ENCODE data around the gene BHLHE40. TPM values are rescaled to one million over a fixed set of nuclear protein-coding genes. Genes with fewer than 3 reads are reported as not detected.

BHLHE40 gene
- total and polyA plus RNA-seq, 10 of the 15 experiments (the other 5 are each of a cell fraction or from before 2014, with no cell fraction given): 25.2 to 106 (median 51.4) TPM

DNA sequence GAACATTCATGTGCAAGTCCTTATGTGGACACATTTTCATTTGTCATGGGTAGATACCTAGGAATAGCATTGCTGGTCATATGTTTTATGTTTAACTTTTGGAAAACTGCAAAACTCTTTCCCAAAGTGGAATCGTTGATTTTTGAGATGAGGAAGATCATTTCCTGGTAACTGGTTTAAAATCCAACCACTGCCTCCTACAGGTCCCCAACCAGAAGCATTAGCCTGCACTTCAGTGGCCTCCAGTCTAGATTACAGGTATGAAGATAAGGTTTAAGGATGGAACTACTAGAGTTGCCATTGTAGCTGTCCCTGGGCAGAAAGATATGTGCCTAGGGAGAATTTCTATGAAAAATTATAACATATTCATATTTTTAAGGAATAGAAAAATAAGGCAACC lies 48.7 kb upstream of the BHLHE40 start:
- intact Hi-C loops (cut with micrococcal nuclease; ENCODE audit: unreplicated experiment): no loop called here
- CTCF ChIA-PET: no interaction called here

More for the DNA sequence above, 48.7 kb upstream of the BHLHE40 start:
- ChIA-PET SMC1A (ENCODE audit: uncharacterized antibody, unreplicated experiment) (interaction anchor here (0.9 to 1.7 kb wide), 3 partner anchors 46 to 58 kb away, joined by 3 to 5 read pairs (median 3); no protein-coding TSS in a partner anchor), POLR2A (no interaction called here), RAD21 (ENCODE audit: unreplicated experiment) (interaction anchor here (0.7 kb wide), 1 partner anchor 45 kb away, joined by 3 read pairs; no protein-coding TSS in a partner anchor)
- H3K27ac ChIP-seq (ENCODE audit: control insufficient read depth, insufficient read depth): no peak overlapping the region
- no peaks in the 10 kb centered on the region for H4K20me1 ChIP-seq (ENCODE audit: control insufficient read depth, insufficient read depth)
- WGBS (ENCODE audit: insufficient coverage, insufficient replicate concordance, low lambda C conversion rate, missing lambda C conversion rate): 8% methylated on average over 1 of the region's 1 CpG
- TF ChIP-seq, protein P1, sequence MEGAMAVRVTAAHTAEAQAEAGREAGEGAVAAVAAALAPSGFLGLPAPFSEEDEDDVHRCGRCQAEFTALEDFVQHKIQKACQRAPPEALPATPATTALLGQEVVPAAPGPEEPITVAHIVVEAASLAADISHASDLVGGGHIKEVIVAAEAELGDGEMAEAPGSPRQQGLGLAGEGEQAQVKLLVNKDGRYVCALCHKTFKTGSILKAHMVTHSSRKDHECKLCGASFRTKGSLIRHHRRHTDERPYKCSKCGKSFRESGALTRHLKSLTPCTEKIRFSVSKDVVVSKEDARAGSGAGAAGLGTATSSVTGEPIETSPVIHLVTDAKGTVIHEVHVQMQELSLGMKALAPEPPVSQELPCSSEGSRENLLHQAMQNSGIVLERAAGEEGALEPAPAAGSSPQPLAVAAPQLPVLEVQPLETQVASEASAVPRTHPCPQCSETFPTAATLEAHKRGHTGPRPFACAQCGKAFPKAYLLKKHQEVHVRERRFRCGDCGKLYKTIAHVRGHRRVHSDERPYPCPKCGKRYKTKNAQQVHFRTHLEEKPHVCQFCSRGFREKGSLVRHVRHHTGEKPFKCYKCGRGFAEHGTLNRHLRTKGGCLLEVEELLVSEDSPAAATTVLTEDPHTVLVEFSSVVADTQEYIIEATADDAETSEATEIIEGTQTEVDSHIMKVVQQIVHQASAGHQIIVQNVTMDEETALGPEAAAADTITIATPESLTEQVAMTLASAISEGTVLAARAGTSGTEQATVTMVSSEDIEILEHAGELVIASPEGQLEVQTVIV (IDR thresholded peaks at IDR 0.05; ENCODE audit: borderline replicate concordance, partially characterized antibody): no peak
- TF ChIP-seq MEF2B (IDR thresholded peaks at IDR 0.05; ENCODE audit: partially characterized antibody, poor library complexity, severe bottlenecking) (no peak), KLF5 (IDR thresholded peaks at IDR 0.05; ENCODE audit: partially characterized antibody) (no peak), MTA3 (IDR thresholded peaks at IDR 0.05; ENCODE audit: borderline replicate concordance, low read length) (no peak), RFX5 (IDR thresholded peaks at IDR 0.05; ENCODE audit: low read depth, low read length) (no peak), BCL11A (IDR thresholded peaks at IDR 0.05; ENCODE audit: low read depth, low read length) (no peak), TARDBP (IDR thresholded peaks at IDR 0.05; ENCODE audit: borderline replicate concordance) (no peak), SIN3A (IDR thresholded peaks at IDR 0.05; ENCODE audit: low read depth, low read length) (no peak), NR2F1 (conservative IDR thresholded peaks at IDR 0.05) (no peak), RELA (IDR thresholded peaks at IDR 0.05; ENCODE audit: borderline replicate concordance, partially characterized antibody) (no peak), GABPA (IDR thresholded peaks at IDR 0.05; ENCODE audit: low read depth) (no peak), CHD1 (IDR thresholded peaks at IDR 0.05; ENCODE audit: low read depth, low read length) (no peak)
- TF ChIP-seq, protein P2, sequence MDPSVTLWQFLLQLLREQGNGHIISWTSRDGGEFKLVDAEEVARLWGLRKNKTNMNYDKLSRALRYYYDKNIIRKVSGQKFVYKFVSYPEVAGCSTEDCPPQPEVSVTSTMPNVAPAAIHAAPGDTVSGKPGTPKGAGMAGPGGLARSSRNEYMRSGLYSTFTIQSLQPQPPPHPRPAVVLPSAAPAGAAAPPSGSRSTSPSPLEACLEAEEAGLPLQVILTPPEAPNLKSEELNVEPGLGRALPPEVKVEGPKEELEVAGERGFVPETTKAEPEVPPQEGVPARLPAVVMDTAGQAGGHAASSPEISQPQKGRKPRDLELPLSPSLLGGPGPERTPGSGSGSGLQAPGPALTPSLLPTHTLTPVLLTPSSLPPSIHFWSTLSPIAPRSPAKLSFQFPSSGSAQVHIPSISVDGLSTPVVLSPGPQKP (IDR thresholded peaks at IDR 0.05; ENCODE audit: low read depth, low read length): no peak
- FAIRE-seq (no peak), DNase-seq (ENCODE audit: low read depth, low spot score) (no peak), ATAC-seq (no peak)
- no peak overlapping the region for H3K9ac ChIP-seq (ENCODE audit: control insufficient read depth, insufficient read depth, low read length)
- no peak overlapping the region for H3K4me3 ChIP-seq
- H3K36me3 ChIP-seq (ENCODE audit: control insufficient read depth in 2 of 2, insufficient read depth in 2 of 2, low read length in 1 of 2): no peaks in the 10 kb centered on the region
- H3K79me2 ChIP-seq (ENCODE audit: control insufficient read depth, insufficient read depth, low read length): no peaks in the 10 kb centered on the region
- peaks cover 24% of the 10 kb centered on the region for H3K4me1 ChIP-seq (ENCODE audit: control insufficient read depth, insufficient read depth, low read length)
- no peaks in the 10 kb centered on the region; the same call in 2 of the 3 replicates for H3K9me3 ChIP-seq (replicated peaks; ENCODE audit: control insufficient read depth, insufficient read depth, low read length)
- no peaks in the 10 kb centered on the region for H3K27me3 ChIP-seq (replicated peaks in 1 of 2; ENCODE audit: control insufficient read depth in 2 of 2, insufficient read depth in 2 of 2, low read length in 1 of 2)
- no peak overlapping the region for H2AFZ ChIP-seq (ENCODE audit: control insufficient read depth, low read depth, low read length)
- in situ Hi-C loops (cut with MboI): no loop called here
- no TSS peak for BruUV-seq (replicated peaks)
- H3K4me2 ChIP-seq (ENCODE audit: control insufficient read depth, insufficient read depth): no peak overlapping the region

Data from GM12878 (cell line).